NCI-H1930 (cell line): Measurements from ENCODE around the gene FIBP.
"Not testable (repeated sequence)": the region's sequence is repeated elsewhere in the genome, so short reads cannot be mapped to it uniquely, and the experiment has no call there.

ENCODE experiments used
- DNase-seq, 2 experiments: peaks; one replicate each; lab custom pipeline; 2025; lab: John Stamatoyannopoulos, UW

FIBP gene

GRCh38 chr11:65912845-65913244 is 24.6 kb upstream of the FIBP start:
- DNase-seq: no peak

- peak; percentile 24 to 28 for DNase-seq
Observed at GRCh38 chr11:65911682-65912568, 23.7 kb upstream of the FIBP start.

- DNase-seq: no peak
Observed at GRCh38 chr11:65907878-65908277, 19.6 kb upstream of the FIBP start.

GRCh38 chr11:65906602-65907001 is 18.3 kb upstream of the FIBP start:
- no peak for DNase-seq

GRCh38 chr11:65903715-65904114 is 15.4 kb upstream of the FIBP start:
- no peak for DNase-seq

GRCh38 chr11:65903068-65903481 is 14.8 kb upstream of the FIBP start:
- DNase-seq: no peak

- no peak for DNase-seq
Observed at GRCh38 chr11:65900899-65901180, 12.6 kb upstream of the FIBP start.

GRCh38 chr11:65900125-65900898 is 12.0 kb upstream of the FIBP start, which contains the start of gene FOSL1:
FOSL1 (minus strand) TSS chr11:65900388; CDS start chr11:65900339, 49 bp downstream.
- peak in 1 of 2 experiments; percentile 58 for DNase-seq

GRCh38 chr11:65899356-65900124 is 11.3 kb upstream of the FIBP start:
- no peak for DNase-seq

- DNase-seq: no peak
Observed at GRCh38 chr11:65898656-65899355, 10.5 kb upstream of the FIBP start.

GRCh38 chr11:65897020-65897471 is 8.8 kb upstream of the FIBP start:
- DNase-seq: no peak

- DNase-seq: no peak
Observed at GRCh38 chr11:65896034-65896999, 8.0 kb upstream of the FIBP start.

- no peak for DNase-seq
Observed at GRCh38 chr11:65895482-65895981, 7.3 kb upstream of the FIBP start.

GRCh38 chr11:65894034-65894591 is 5.8 kb upstream of the FIBP start:
- DNase-seq: no peak

GRCh38 chr11:65892661-65893317 is 4.5 kb upstream of the FIBP start:
- DNase-seq: no peak

GRCh38 chr11:65892137-65892540 is 3.9 kb upstream of the FIBP start:
- not testable (repeated sequence) for DNase-seq

GRCh38 chr11:65891219-65892136 is 3.2 kb upstream of the FIBP start:
- peak in 1 of 2 experiments; percentile 23 for DNase-seq
